Jurkat, Clone E6-1 (cell line): ENCODE data around the gene LGR5. TPM values are rescaled to one million over a fixed set of nuclear protein-coding genes. Genes with fewer than 3 reads are reported as not detected.
A peak's percentile ranks its signal among the peaks of the same experiment; 100 is the strongest.

Experiments used
- DNase-seq: peaks from one replicate; pipeline ENCODE4 v3.0.0-alpha.2; 2011; ENCODE audit warnings: low read depth, low spot score
- H3K4me3 ChIP-seq: 2 replicates; pipeline ENCODE4 v1.5.1; 2011; ENCODE audit warnings: mild to moderate bottlenecking, low read length, control low read depth, moderate library complexity
- polyA plus RNA-seq: library from polyadenylated mRNA; unstranded; fragments of >200 nt; gene quantifications from one replicate; pipeline ENCODE4 v1.2.1, GENCODE V29; 2012; ENCODE audit warnings: missing spikeins; ENCODE audit not compliant: insufficient read length, insufficient read depth

Gene LGR5
- not detected for polyA plus RNA-seq

GRCh38 chr12:71439613-71440344 lies at the start of gene LGR5:
Gene LGR5 (plus strand): TSS chr12:71439798. CDS start chr12:71440081, 283 bp downstream.
- no peak for DNase-seq

GRCh38 chr12:71392521-71393145 lies 47.0 kb upstream of the LGR5 start:
- no peak overlapping the region for H3K4me3 ChIP-seq
- peak; percentile 72 for DNase-seq

More at GRCh38 chr12:71439613-71440344, at the start of gene LGR5:
- peak within 1 kb of the TSS; percentile 2; the same call in 1 of the 2 replicates for H3K4me3 ChIP-seq

DNA sequence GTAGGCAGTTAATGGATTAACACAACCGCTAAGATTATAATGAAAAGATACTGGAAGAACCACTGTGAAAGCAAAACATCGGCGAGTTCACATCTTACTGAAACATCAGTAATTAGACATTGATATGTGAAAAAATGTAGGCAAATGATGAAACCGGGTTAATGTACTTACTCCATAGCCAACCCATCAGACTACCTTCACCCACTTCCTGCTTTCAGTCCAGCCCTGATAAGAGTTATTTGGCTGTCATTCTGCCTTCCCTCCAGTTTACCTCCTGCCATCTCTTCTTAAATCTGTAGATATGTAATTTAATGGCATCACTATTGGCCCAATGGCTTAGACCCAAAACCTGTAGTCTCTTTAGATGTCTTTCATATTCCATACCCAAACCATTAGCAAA lies 46.0 kb upstream of the LGR5 start:
- H3K4me3 ChIP-seq: no peak overlapping the region
- peak; percentile 23 for DNase-seq

GRCh38 chr12:71397433-71397954 lies 42.1 kb upstream of the LGR5 start:
- H3K4me3 ChIP-seq: no peak overlapping the region
- DNase-seq: no peak

GRCh38 chr12:71399197-71399596 lies 40.4 kb upstream of the LGR5 start:
- DNase-seq: no peak
- H3K4me3 ChIP-seq: no peak overlapping the region

- H3K4me3 ChIP-seq: no peak overlapping the region
- no peak for DNase-seq
Observed at GRCh38 chr12:71400481-71400880, 39.1 kb upstream of the LGR5 start.

DNA sequence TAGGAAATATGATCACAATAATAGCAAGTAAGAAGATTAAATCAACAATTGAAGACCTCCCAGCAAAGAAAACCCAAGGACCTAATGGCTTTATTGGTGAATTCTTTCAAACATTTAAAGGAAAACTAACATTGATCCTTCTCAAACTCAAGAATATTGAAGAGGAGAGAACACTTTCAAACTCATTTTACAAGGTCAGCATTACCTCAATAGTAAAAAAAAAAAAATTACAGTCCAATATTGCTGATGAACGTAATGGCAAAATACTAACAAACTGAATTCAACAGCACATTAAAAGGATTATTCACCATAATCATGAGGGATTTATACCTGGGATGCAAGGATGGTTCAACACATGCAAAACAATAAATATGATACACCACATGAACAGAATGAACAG lies 33.7 kb upstream of the LGR5 start:
- DNase-seq: no peak
- H3K4me3 ChIP-seq: no peak overlapping the region

DNA sequence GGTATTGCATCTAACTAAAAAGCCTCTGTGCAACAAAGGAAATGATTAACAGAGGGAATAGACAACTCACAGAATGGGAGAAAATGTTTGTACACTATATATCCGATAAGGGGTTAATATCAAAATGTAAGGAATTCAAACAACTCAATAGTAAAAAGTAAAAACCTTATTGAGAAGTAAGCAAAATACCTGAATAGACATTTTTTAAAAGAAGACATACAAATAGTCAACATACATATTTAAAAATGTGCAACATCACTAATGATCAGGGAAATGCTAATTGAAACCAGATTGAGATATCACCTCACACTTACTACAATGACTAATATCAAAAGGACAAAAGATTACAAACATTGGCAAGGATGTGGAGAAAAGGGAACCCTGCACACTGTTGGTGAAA lies 31.9 kb upstream of the LGR5 start:
- no peak overlapping the region for H3K4me3 ChIP-seq
- no peak for DNase-seq

DNA sequence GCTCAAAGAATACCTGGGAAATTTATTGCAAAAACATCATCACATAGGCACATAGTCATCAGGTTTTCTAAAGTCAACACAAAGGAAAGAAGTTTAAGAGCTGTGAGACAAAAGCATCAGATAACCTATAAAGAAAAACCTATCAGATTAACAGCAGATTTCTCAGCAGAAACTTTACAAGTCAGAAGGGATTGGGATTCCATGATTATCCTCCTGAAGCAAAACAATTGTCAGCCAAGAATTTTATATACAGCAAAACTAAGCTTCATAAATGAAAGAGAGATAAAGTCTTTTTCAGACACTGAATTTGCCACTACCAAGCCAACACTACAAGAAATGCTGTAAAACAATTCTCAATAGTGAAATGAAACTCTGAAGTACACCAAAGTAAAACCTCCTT lies 28.8 kb upstream of the LGR5 start:
- DNase-seq: no peak
- no peak overlapping the region for H3K4me3 ChIP-seq

DNA sequence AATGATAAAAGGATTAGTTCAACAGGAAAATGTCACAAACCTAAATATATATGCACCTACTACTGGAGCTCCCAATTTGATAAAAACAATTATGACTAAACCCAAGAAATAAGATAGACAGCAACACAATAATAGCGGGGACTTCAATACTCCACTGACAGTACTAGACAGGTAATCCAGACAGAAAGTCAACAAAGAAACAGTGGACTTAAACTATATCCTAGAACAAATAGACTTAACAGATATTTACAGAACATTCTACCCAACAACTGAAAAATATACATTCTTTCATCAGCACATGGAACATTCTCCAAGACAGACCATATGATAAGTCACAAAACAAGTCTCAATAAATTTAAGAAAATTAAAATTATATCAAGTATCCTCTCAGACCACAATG lies 28.0 kb upstream of the LGR5 start:
- no peak for DNase-seq
- H3K4me3 ChIP-seq: no peak overlapping the region

DNA sequence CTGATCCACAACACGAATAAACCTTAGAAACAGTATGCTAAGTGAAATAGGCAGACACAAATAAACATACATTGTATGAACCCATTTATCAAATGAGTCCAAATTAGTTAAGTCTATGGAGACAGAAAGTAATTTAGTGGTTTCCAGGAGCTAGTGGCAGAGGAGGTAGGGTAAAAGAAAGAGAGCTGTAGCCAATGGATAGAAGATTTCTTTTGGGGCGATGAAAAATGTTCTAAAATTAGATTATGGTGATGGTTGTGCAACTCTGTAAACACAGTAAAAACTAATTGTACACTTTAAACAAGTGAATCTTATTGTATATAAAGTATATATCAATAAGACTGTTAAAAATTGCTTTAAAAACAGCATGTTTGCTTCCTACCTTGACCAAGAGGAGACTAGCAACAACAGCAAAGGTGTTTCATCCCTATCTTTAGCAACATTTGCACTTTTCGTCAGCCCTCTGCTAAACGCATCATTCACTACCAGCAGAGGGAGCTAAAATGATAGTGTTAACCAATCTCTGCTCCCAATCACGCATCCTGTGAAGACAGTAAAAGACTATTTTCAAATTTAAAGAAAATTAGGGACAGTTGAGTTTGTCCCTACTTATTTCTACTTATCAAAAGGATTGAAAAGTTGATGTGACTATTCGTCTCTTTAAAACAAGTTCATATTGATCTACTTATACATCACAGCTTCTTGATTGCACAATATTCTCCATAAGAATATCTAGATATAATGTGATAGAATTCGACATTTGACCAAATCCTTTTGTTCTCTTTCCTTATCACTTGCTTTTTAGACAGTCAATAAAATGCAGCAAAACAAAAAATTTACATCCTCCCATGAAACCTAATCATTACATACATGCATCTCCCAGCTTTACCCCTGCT lies 24.0 kb upstream of the LGR5 start:
- DNase-seq: peak; percentile 41

GRCh38 chr12:71417181-71417580 lies 22.4 kb upstream of the LGR5 start:
- no peak overlapping the region for H3K4me3 ChIP-seq
- DNase-seq: no peak

More for the DNA sequence above, 24.0 kb upstream of the LGR5 start:
- H3K4me3 ChIP-seq: no peak overlapping the region

- H3K4me3 ChIP-seq: no peak overlapping the region
- no peak for DNase-seq
Observed at GRCh38 chr12:71420775-71421406, 18.7 kb upstream of the LGR5 start.

DNA sequence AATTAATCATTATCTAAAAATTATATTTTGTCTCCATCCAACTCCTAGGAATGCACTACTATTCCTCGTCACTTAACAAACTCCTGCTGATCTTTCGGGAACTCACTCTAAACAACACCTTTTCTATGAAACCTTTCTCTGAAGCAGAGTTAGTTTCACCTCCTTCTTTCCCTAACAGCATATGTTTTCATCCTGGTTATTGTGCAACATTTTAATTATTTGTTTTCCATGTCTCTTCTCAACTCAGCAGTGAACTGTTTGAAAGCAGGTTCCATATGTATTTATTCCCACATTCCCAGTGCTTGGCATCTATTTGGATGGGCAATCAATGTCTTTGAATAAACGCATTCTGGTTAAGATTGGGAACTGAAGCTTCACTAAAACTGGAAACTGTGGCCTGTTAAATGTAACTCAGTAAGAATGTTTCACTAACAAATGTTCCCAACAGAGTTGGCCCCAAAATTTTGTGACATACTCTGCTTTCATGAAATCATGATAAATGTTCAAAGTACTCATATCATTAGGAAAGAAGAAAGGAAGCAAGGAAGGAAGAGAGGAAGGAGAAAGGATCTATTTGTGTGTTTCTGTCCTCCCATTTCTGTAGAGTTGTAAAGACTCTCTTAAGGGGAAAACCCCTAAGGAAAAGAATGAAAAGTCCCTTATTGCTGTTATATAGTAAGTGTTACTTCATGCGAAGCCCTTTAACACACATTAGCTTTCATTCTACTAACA lies 13.9 kb upstream of the LGR5 start:
- H3K4me3 ChIP-seq: no peak overlapping the region

DNA sequence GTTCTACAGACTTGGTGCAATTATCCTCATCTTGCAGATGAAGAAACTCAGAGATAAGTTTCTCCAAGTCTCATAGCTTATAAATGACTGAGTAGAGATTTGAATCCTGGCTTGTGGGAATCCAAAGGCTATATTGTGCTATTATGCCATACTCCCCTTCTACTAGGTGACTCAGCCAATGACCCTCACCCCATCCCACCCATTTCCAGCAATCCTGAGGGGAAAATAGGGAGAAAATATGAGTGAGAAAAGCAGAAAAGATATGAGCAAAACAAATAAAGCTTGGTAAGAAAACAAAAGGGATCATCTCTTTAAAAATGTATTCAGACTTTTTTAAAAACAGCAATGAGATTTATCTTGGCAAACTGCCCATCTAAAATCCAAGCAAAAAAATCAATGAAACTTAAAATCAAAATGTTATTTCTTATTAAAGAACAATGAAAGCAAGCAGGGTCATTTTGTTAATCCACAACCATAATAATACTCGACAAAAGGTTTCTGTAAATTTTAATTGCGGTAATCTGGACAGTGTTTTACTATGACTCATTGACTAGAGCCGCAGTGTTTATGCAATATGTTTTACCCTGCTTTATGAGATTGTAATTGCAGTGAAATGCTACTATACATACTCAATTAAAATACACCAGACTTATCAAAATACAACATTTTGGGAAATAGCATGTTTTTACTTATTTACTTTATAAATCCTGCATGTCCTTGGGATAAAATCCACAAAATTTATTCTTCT lies 13.1 kb upstream of the LGR5 start:
- DNase-seq: no peak
- no peak overlapping the region for H3K4me3 ChIP-seq

More for the DNA sequence above, 13.9 kb upstream of the LGR5 start:
- no peak for DNase-seq

DNA sequence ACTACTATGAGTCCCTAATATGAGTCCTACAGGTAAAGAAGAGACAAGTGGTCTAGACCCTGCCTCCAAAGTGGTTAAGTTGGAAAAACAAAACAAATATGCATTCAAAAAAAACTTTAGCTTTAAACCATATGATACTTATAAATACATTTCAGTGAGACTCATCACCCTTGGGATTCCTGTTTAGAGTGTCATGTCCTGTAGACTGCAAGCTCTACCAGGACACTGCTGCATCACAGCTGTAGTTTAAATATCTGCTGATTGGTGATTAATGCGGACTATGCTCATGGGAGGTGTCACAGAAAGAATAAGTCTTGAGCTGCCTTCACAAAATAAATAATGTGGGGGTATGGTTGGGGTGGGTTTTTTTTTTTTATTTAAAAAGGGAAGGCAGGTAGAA lies 8.8 kb upstream of the LGR5 start:
- H3K4me3 ChIP-seq: no peak overlapping the region
- no peak for DNase-seq

DNA sequence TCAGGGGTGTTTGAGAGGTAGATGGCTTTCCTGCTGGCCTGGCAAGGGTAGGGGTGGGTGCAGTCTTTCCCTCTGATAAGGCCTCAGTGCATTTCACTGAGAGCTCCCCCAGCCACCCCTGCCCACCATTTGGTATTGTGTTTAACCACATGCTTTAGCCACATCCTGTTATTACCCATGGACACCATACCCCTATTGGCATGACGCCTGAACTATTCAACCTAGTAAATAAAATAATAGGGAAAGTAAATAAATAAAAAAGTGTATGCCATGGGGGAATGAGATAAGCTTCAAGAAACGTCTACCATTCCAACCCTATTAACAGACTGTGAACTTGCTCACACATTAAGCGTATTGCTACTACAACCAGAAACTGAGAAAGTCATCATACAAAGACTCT lies 7.6 kb upstream of the LGR5 start:
- DNase-seq: no peak
- no peak overlapping the region for H3K4me3 ChIP-seq

DNA sequence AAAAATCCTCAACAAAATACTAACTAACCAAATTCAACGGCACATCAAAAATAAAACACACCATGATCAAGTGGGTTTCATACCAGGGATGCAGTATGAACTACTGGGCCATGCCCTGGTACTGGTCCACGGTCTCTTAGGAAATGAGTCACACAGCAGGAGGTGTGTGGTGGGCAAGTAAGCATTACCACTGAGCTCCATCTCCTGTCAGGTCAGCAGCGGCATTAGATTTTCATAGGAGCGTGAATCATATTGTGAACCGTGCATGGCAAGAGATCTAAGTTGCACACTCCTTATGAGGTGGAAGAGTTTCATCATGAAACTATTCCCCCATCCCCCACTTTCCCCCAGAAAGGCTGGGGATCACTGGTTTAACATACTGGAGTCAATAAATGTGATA lies 6.7 kb upstream of the LGR5 start:
- DNase-seq: no peak
- H3K4me3 ChIP-seq: no peak overlapping the region
